Occipital lobe (tissue), 1 donor: ENCODE results near the gene CENPB. TPM values are rescaled to one million over a fixed set of nuclear protein-coding genes. Genes with fewer than 3 reads are reported as not detected.

Source experiments
- total RNA-seq: library from RNA; depleted of rRNA; stranded (reverse); fragments of >200 nt; gene quantifications from one replicate; pipeline ENCODE4 v1.2.3, GENCODE V29; 2014

Gene CENPB
- total RNA-seq, 1 donor from 2014 or later = 55.4 TPM

Other genes starting within 250 kb of the CENPB start
- gene GFRA4, start 123.3 kb downstream of the CENPB start, total RNA-seq = not detected
- gene ADAM33, start 104.7 kb downstream of the CENPB start, total RNA-seq = 3.6 TPM
- gene SIGLEC1, start 74.1 kb downstream of the CENPB start, total RNA-seq = 0.16 TPM
- gene HSPA12B, start 54.1 kb downstream of the CENPB start, total RNA-seq = 1.7 TPM
- gene ADISSP, start 19.0 kb downstream of the CENPB start, total RNA-seq = 18.9 TPM
- 0.16 TPM for gene SPEF1, start 5.3 kb downstream of the CENPB start, total RNA-seq
- 4.5 TPM for gene CDC25B, start 9.6 kb upstream of the CENPB start, total RNA-seq
- 5.5 TPM for gene AP5S1, start 33.8 kb upstream of the CENPB start, total RNA-seq
- 8.0 TPM for gene MAVS, start 60.1 kb upstream of the CENPB start, total RNA-seq
- gene PANK2, start 102.6 kb upstream of the CENPB start, total RNA-seq = 61.6 TPM
- gene RNF24, start 228.8 kb upstream of the CENPB start, total RNA-seq = 28.5 TPM